ENCODE measurements around the gene SORL1.

DNA sequence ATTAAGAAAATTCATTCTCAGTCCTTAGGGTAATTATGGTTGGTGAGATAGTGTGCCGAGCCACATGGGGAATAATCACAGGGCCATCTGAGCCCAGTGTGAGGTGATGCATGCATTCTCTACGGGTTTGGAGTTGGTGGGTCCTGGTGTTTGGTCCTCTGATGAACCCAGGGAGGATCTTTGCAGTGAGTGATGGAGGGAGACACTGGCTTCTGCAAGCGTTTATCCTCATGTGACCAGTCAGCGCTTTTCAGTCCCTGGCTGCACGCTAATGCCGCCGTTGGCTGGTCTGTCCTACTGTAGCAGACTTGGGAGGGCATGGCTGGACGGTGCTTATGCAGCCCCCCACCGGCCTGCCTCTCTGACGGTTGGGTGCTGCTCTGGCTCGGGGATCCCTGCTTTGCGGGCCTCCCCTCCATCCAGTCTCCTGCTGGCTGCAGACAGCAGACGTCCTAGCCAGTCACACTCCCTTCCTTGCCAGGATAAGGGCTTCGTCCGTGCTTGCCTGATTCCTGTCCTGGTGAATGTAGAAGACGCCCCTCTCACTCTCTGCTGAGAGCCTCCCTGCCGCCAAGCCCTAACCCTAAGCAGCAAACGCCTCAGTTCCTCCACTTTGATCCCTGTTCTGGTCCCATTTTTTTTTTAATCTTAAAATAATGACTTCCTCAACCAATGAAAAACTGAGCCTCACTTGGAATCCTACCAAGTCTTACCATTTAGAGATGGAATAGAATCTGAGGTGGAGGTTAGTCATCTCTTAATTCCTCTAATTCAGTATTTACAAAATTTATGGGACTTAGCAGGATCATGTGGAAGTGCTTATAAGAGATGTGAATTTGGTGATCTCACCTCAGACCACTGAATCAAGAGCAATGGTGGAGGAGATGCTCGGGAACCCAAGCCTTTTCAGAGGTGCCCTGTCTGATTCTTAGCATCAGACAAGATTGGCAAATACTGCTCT, 144.4 kb downstream of the SORL1 start:
- no peak for TF ChIP-seq EZH2 (IDR thresholded peaks at IDR 0.05)
- TF ChIP-seq POLR2AphosphoS5 (IDR thresholded peaks at IDR 0.05; ENCODE audit: borderline replicate concordance, low read depth, low read length) = no peak
